Gastrocnemius medialis (tissue), 4 donors: Measurements from ENCODE around the gene DOCK3.

Experiments used
- CTCF ChIP-seq, 5 experiments: fragments of 450-650 bp in 3 of 5; fragments of 200-600 bp in 2 of 5; sonication (generic) in 2 of 5; IDR thresholded peaks in 4 of 5; conservative IDR thresholded peaks in 1 of 5; 1 replicate in 4 of 5; 2 replicates in 1 of 5; pipeline ENCODE4 v1.5.1; 2016 to 2019; ENCODE audit warnings: antibody characterized with exemption in 5 of 5, mild to moderate bottlenecking in 3 of 5, moderate library complexity in 3 of 5
- POLR2A ChIP-seq, 2 donors: fragments of 450-650 bp; IDR thresholded peaks; one replicate each; pipeline ENCODE4 v1.6.1; 2017; ENCODE audit warnings: antibody characterized with exemption in 2 of 2, mild to moderate bottlenecking in 2 of 2, moderate library complexity in 2 of 2

GRCh38 chr3:50637945-50638344 is 36.8 kb upstream of the DOCK3 start:
- no peak for TF ChIP-seq CTCF (IDR thresholded peaks at IDR 0.05 in 4 of 5, conservative IDR thresholded peaks at IDR 0.05 in 1 of 5)
- no peak for TF ChIP-seq POLR2A (IDR thresholded peaks at IDR 0.05)
